CD4-positive, alpha-beta memory T cell (primary cell): ENCODE results near the gene PPP1R1C. TPM values are rescaled to one million over a fixed set of nuclear protein-coding genes. Genes with fewer than 3 reads are reported as not detected.
"Not testable (repeated sequence)": the region's sequence is repeated elsewhere in the genome, so short reads cannot be mapped to it uniquely, and the experiment has no call there.

Experiments
- CTCF ChIA-PET: fragments of 350-600 bp; sonication (Branson Sonifier 250); formaldehyde crosslinking; loops from one replicate; lab custom pipeline; 2021; ENCODE audit warnings: inconsistent platforms; ENCODE audit not compliant: partially characterized antibody; lab: Charles Lee
- POLR2A ChIA-PET: fragments of 350-600 bp; sonication (Branson Sonifier 250); formaldehyde crosslinking; loops from one replicate; lab custom pipeline; 2021; ENCODE audit not compliant: partially characterized antibody; lab: Charles Lee
- DNase-seq, 5 donors: peaks; one replicate each; pipeline versions ENCODE4 v3.0.0 to v3.0.0-alpha.2; 2020 to 2022; ENCODE audit warnings: mixed read lengths in 1 of 5
- H3K27ac ChIP-seq: one replicate; pipeline ENCODE4 v1.7.0; 2013; ENCODE audit warnings: low read depth, low read length
- H3K27me3 ChIP-seq: 2 replicates; pipeline ENCODE4 v1.7.0; 2013; ENCODE audit warnings: mild to moderate bottlenecking, low read length, moderate library complexity; ENCODE audit not compliant: insufficient read depth
- H3K36me3 ChIP-seq: 2 replicates; pipeline ENCODE4 v1.7.0; 2013; ENCODE audit warnings: mild to moderate bottlenecking, low read length, moderate library complexity; ENCODE audit not compliant: insufficient read depth
- H3K4me1 ChIP-seq: 2 replicates; pipeline ENCODE4 v1.7.0; 2013; ENCODE audit warnings: mild to moderate bottlenecking, low read length, moderate library complexity; ENCODE audit not compliant: insufficient read depth
- H3K4me3 ChIP-seq, 2 donors: one replicate each; pipeline ENCODE4 v1.7.0; 2013; ENCODE audit warnings: low read length in 2 of 2, mild to moderate bottlenecking in 1 of 2
- H3K9me3 ChIP-seq, 2 donors: one replicate each; pipeline ENCODE4 v1.7.0; 2013; ENCODE audit warnings: low read length in 2 of 2, control low read depth in 1 of 2; ENCODE audit not compliant: control insufficient read depth in 1 of 2
- H3K27ac Mint-ChIP-seq, 7 donors: one replicate each; pipeline ENCODE4 v1.8.0; 2020 to 2021; ENCODE audit warnings: mixed read lengths in 7 of 7, mild to moderate bottlenecking in 6 of 7, inconsistent platforms in 3 of 7, moderate library complexity in 3 of 7
- H3K27me3 Mint-ChIP-seq, 2 donors: one replicate each; pipeline ENCODE4 v1.8.0; 2020 to 2021; ENCODE audit warnings: mixed read lengths in 2 of 2
- H3K36me3 Mint-ChIP-seq, 2 donors: one replicate each; pipeline ENCODE4 v1.8.0; 2020 to 2021; ENCODE audit warnings: mixed read lengths in 2 of 2, inconsistent platforms in 1 of 2, mild to moderate bottlenecking in 1 of 2
- H3K4me1 Mint-ChIP-seq, 4 donors: one replicate each; pipeline ENCODE4 v1.8.0; 2020 to 2021; ENCODE audit warnings: mixed read lengths in 4 of 4, mild to moderate bottlenecking in 1 of 4
- H3K4me3 Mint-ChIP-seq, 8 donors: one replicate each; pipeline ENCODE4 v1.8.0; 2020 to 2021; ENCODE audit warnings: mixed read lengths in 8 of 8, mild to moderate bottlenecking in 7 of 8, moderate library complexity in 6 of 8, inconsistent platforms in 3 of 8
- H3K9me3 Mint-ChIP-seq, 8 donors: one replicate each; pipeline ENCODE4 v1.8.0; 2020 to 2021; ENCODE audit warnings: mixed read lengths in 8 of 8, mild to moderate bottlenecking in 5 of 8, inconsistent platforms in 3 of 8, moderate library complexity in 1 of 8
- intact Hi-C: fragments of 100-400 bp; cut with micrococcal nuclease; formaldehyde crosslinking; loops from one replicate; pipeline ENCODE4 v1.15.1; 2023
- polyA plus RNA-seq, 2 donors: library from polyadenylated mRNA; unstranded; fragments of 300-500 nt; fragmentation: Illumina TruSeq; gene quantifications; one replicate each; pipeline ENCODE4 v1.2.3, GENCODE V29; 2021
- total RNA-seq, 2 experiments: library from RNA; stranded (reverse); gene quantifications; one replicate each; pipeline ENCODE4 v1.2.3, GENCODE V29; 2021

PPP1R1C gene
- total and polyA plus RNA-seq, 4 experiments from 2014 or later = not detected

GRCh38 chr2:182018218-182018617 is 32.6 kb downstream of the PPP1R1C start:
- peaks cover 6 to 32% (median 20%) of the 10 kb centered on the region in 8 donors for H3K9me3 Mint-ChIP-seq
- intact Hi-C loops = no loop called here
- POLR2A ChIA-PET = no interaction called here

GRCh38 chr2:182019731-182020130 is 34.1 kb downstream of the PPP1R1C start:
- intact Hi-C loops = no loop called here
- Mint-ChIP-seq H3K36me3 (no peaks in the 10 kb centered on the region), H3K9me3 (peaks cover 6 to 19% (median 14%) of the 10 kb centered on the region in 8 donors), H3K27me3 (peaks cover 1 to 7% of the 10 kb centered on the region in 2 donors), H3K4me1 (no peaks in the 10 kb centered on the region), H3K27ac (no peak overlapping the region), H3K4me3 (no peak overlapping the region)
- H3K4me3 ChIP-seq = no peak overlapping the region
- no peak overlapping the region for H3K27ac ChIP-seq
- H3K36me3 ChIP-seq = no peaks in the 10 kb centered on the region
- H3K27me3 ChIP-seq = no peaks in the 10 kb centered on the region
- POLR2A ChIA-PET = no interaction called here
- DNase-seq = no peak
- H3K4me1 ChIP-seq = no peaks in the 10 kb centered on the region
- H3K9me3 ChIP-seq = no peaks in the 10 kb centered on the region
- CTCF ChIA-PET = interaction anchor here (1.0 kb wide), 1 partner anchor 20 kb away, joined by 3 read pairs; no protein-coding TSS in a partner anchor

More at GRCh38 chr2:182018218-182018617, 32.6 kb downstream of the PPP1R1C start:
- no peak overlapping the region for H3K27ac Mint-ChIP-seq
- H3K27me3 ChIP-seq = no peaks in the 10 kb centered on the region
- H3K9me3 ChIP-seq = no peaks in the 10 kb centered on the region
- H3K36me3 Mint-ChIP-seq = no peaks in the 10 kb centered on the region
- CTCF ChIA-PET = interaction anchor here (1.0 kb wide), 1 partner anchor 64 kb away, joined by 3 read pairs; no protein-coding TSS in a partner anchor
- H3K36me3 ChIP-seq = no peaks in the 10 kb centered on the region
- H3K4me3 ChIP-seq = no peak overlapping the region
- H3K27me3 Mint-ChIP-seq = peaks cover 5 to 7% of the 10 kb centered on the region in 2 donors
- DNase-seq = no peak
- no peak overlapping the region for H3K4me3 Mint-ChIP-seq
- no peaks in the 10 kb centered on the region for H3K4me1 Mint-ChIP-seq
- H3K27ac ChIP-seq = no peak overlapping the region
- no peaks in the 10 kb centered on the region for H3K4me1 ChIP-seq

DNA sequence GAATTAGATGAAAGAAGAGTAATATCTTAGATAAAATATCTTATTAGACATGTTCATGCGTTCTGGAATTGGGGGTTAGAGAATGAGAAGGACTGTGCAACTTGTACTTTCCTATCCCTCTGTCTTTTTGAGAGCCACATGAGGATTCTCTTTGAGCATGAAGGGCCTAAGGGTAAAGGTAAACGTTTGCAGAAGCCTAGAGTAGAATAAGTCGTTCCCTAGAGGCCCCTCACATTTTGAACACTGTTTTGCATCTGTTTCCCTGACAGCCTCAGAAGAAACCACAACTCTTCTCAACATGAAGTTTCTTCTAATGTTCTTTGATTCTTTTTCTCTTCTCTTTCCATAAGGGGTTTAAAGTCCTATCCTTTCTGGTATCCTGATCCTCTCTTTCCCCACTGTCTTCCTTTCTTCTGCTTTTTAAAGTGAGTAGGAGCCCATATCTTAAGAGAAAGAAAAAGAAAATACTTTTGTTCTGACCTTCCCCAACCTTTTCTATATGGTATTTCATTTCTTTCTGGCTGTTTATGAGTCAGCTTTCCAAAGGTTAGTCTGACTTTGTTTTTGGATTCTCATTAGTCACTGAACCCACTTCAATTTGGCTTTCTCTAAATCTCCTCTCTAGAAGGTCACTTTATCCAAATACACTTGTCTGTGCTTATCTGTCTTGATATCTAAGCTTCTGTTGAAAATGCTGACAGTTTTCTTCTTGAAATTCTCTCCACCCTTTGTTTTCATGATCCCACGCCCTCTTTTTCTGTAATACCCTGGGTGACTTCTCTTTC is 34.8 kb downstream of the PPP1R1C start:
- ChIA-PET POLR2A (no interaction called here), CTCF (interaction anchor here (0.7 kb wide), 2 partner anchors 249 to 300 kb away, joined by 3 read pairs; no protein-coding TSS in a partner anchor)
- no peaks in the 10 kb centered on the region for H3K9me3 ChIP-seq
- Mint-ChIP-seq H3K4me3 (no peak overlapping the region), H3K27me3 (peaks cover 1 to 7% of the 10 kb centered on the region in 2 donors), H3K36me3 (no peaks in the 10 kb centered on the region), H3K4me1 (no peaks in the 10 kb centered on the region), H3K27ac (no peak overlapping the region), H3K9me3 (peaks cover 6 to 14% (median 10%) of the 10 kb centered on the region in 8 donors)
- H3K36me3 ChIP-seq = no peaks in the 10 kb centered on the region
- DNase-seq = no peak
- no peak overlapping the region for H3K27ac ChIP-seq
- no peak overlapping the region for H3K4me3 ChIP-seq
- H3K4me1 ChIP-seq = no peaks in the 10 kb centered on the region
- intact Hi-C loops = no loop called here
- H3K27me3 ChIP-seq = no peaks in the 10 kb centered on the region

DNA sequence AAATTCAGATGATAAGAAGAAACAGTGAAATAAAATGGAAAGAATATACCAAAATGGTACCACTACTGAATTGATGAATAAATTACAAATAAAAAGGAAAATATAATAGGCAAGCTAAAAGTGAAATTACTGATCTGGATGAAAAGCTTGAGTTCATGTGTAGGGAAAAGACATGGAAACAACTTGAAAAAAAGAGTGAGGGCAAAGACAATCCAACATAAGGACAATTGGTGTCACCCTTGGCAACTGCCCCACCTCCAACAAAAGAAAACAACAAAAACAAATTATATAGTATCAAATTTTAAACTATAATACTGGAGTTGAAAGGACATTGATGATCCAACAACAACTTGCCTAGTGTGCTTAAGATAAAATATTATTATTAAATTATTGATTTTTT is 37.6 kb downstream of the PPP1R1C start:
- CTCF ChIA-PET = no interaction called here

GRCh38 chr2:182030875-182031274 is 45.2 kb downstream of the PPP1R1C start:
- H3K9me3 Mint-ChIP-seq, H3K27ac Mint-ChIP-seq, DNase-seq, CTCF ChIA-PET, H3K4me3 ChIP-seq, H3K4me1 ChIP-seq, H3K36me3 ChIP-seq, H3K4me3 Mint-ChIP-seq, intact Hi-C loops, H3K27me3 Mint-ChIP-seq, H3K4me1 Mint-ChIP-seq, H3K27ac ChIP-seq, H3K27me3 ChIP-seq, H3K36me3 Mint-ChIP-seq, POLR2A ChIA-PET, H3K9me3 ChIP-seq: not testable (repeated sequence)

More for the DNA sequence above, 37.6 kb downstream of the PPP1R1C start:
- no peaks in the 10 kb centered on the region for H3K9me3 ChIP-seq
- H3K4me1 Mint-ChIP-seq = no peaks in the 10 kb centered on the region
- H3K27me3 ChIP-seq = no peaks in the 10 kb centered on the region
- peaks cover 1 to 7% of the 10 kb centered on the region in 2 donors for H3K27me3 Mint-ChIP-seq
- POLR2A ChIA-PET = no interaction called here
- H3K4me3 ChIP-seq = no peak overlapping the region
- intact Hi-C loops = no loop called here
- peaks cover 6 to 14% (median 10%) of the 10 kb centered on the region in 8 donors for H3K9me3 Mint-ChIP-seq
- no peak overlapping the region for H3K27ac ChIP-seq
- no peaks in the 10 kb centered on the region for H3K36me3 ChIP-seq
- no peak for DNase-seq
- H3K36me3 Mint-ChIP-seq = no peaks in the 10 kb centered on the region
- H3K4me1 ChIP-seq = no peaks in the 10 kb centered on the region
- no peak overlapping the region for H3K4me3 Mint-ChIP-seq
- no peak overlapping the region for H3K27ac Mint-ChIP-seq

GRCh38 chr2:182031956-182032355 is 46.3 kb downstream of the PPP1R1C start:
- no peak overlapping the region for H3K4me3 Mint-ChIP-seq
- intact Hi-C loops = no loop called here

GRCh38 chr2:182033449-182033848 is 47.8 kb downstream of the PPP1R1C start:
- Histone ChIP-seq H3K9me3 (no peaks in the 10 kb centered on the region), H3K27me3 (no peaks in the 10 kb centered on the region), H3K4me1 (no peaks in the 10 kb centered on the region), H3K36me3 (no peaks in the 10 kb centered on the region), H3K27ac (no peak overlapping the region), H3K4me3 (no peak overlapping the region)
- ChIA-PET CTCF (no interaction called here), POLR2A (no interaction called here)
- intact Hi-C loops = no loop called here
- Mint-ChIP-seq H3K27ac (no peak overlapping the region), H3K36me3 (no peaks in the 10 kb centered on the region), H3K9me3 (peaks cover 0 to 5% (median 0%) of the 10 kb centered on the region in 8 donors), H3K27me3 (no peaks in the 10 kb centered on the region), H3K4me3 (no peak overlapping the region), H3K4me1 (no peaks in the 10 kb centered on the region)
- DNase-seq = no peak

More at GRCh38 chr2:182031956-182032355, 46.3 kb downstream of the PPP1R1C start:
- Histone ChIP-seq H3K36me3 (no peaks in the 10 kb centered on the region), H3K9me3 (no peaks in the 10 kb centered on the region), H3K4me1 (no peaks in the 10 kb centered on the region), H3K27me3 (no peaks in the 10 kb centered on the region), H3K4me3 (no peak overlapping the region), H3K27ac (no peak overlapping the region)
- CTCF ChIA-PET = no interaction called here
- no peak for DNase-seq
- Mint-ChIP-seq H3K4me1 (no peaks in the 10 kb centered on the region), H3K36me3 (no peaks in the 10 kb centered on the region), H3K27me3 (no peaks in the 10 kb centered on the region), H3K9me3 (peaks cover 0 to 7% (median 0%) of the 10 kb centered on the region in 8 donors), H3K27ac (no peak overlapping the region)
- POLR2A ChIA-PET = no interaction called here
